A204.1 (cell line): ENCODE measurements around the gene RUNX3.

Source experiments
- FAIRE-seq: peaks from 2 replicates; lab custom pipeline; 2012; peaks lifted over from hg19 to GRCh38; lab: Jason Lieb, UNC

The RUNX3 gene

GRCh38 chr1:24946861-24947658 is 17.0 kb upstream of the RUNX3 start:
- no peak for FAIRE-seq

- no peak for FAIRE-seq
Observed at GRCh38 chr1:24945354-24946326, 15.6 kb upstream of the RUNX3 start.

GRCh38 chr1:24944318-24944717 is 14.2 kb upstream of the RUNX3 start:
- FAIRE-seq: no peak

GRCh38 chr1:24942789-24943188 is 12.7 kb upstream of the RUNX3 start:
- FAIRE-seq: no peak

GRCh38 chr1:24941564-24941963 is 11.5 kb upstream of the RUNX3 start:
- FAIRE-seq: no peak

- FAIRE-seq: no peak
Observed at GRCh38 chr1:24940231-24940630, 10.2 kb upstream of the RUNX3 start.

GRCh38 chr1:24939675-24940193 is 9.7 kb upstream of the RUNX3 start:
- no peak for FAIRE-seq

- no peak for FAIRE-seq
Observed at GRCh38 chr1:24939040-24939674, 9.1 kb upstream of the RUNX3 start.

- no peak for FAIRE-seq
Observed at GRCh38 chr1:24938276-24938675, 8.2 kb upstream of the RUNX3 start.

GRCh38 chr1:24936684-24937083 is 6.6 kb upstream of the RUNX3 start:
- no peak for FAIRE-seq

- FAIRE-seq: no peak
Observed at GRCh38 chr1:24935615-24936484, 5.8 kb upstream of the RUNX3 start.

- FAIRE-seq: no peak
Observed at GRCh38 chr1:24935196-24935526, 5.1 kb upstream of the RUNX3 start.

- no peak for FAIRE-seq
Observed at GRCh38 chr1:24934310-24935195, 4.5 kb upstream of the RUNX3 start.

GRCh38 chr1:24933468-24933867 is 3.4 kb upstream of the RUNX3 start:
- no peak for FAIRE-seq

- no peak for FAIRE-seq
Observed at GRCh38 chr1:24932725-24933294, 2.7 kb upstream of the RUNX3 start.

GRCh38 chr1:24932284-24932683 is 2.2 kb upstream of the RUNX3 start:
- no peak for FAIRE-seq

GRCh38 chr1:24931468-24932231 is 1.6 kb upstream of the RUNX3 start:
- no peak for FAIRE-seq

- no peak for FAIRE-seq
Observed at GRCh38 chr1:24931146-24931467, 1.0 kb upstream of the RUNX3 start.

- FAIRE-seq: no peak
Observed at GRCh38 chr1:24929398-24930259, 447 bp downstream of the RUNX3 start.
